ENCODE measurements around the gene CREG2. TPM values are rescaled to one million over a fixed set of nuclear protein-coding genes. Genes with fewer than 3 reads are reported as not detected.

CREG2 gene
- total and polyA plus RNA-seq, 2 experiments from 2014 or later = 1.7 to 2.6 TPM

- no peak for TF ChIP-seq EZH2 (IDR thresholded peaks at IDR 0.05; ENCODE audit: low read depth, unreplicated experiment)
- no peak for TF ChIP-seq POLR2AphosphoS5 (IDR thresholded peaks at IDR 0.05; ENCODE audit: low read depth)
- TF ChIP-seq, protein P1, sequence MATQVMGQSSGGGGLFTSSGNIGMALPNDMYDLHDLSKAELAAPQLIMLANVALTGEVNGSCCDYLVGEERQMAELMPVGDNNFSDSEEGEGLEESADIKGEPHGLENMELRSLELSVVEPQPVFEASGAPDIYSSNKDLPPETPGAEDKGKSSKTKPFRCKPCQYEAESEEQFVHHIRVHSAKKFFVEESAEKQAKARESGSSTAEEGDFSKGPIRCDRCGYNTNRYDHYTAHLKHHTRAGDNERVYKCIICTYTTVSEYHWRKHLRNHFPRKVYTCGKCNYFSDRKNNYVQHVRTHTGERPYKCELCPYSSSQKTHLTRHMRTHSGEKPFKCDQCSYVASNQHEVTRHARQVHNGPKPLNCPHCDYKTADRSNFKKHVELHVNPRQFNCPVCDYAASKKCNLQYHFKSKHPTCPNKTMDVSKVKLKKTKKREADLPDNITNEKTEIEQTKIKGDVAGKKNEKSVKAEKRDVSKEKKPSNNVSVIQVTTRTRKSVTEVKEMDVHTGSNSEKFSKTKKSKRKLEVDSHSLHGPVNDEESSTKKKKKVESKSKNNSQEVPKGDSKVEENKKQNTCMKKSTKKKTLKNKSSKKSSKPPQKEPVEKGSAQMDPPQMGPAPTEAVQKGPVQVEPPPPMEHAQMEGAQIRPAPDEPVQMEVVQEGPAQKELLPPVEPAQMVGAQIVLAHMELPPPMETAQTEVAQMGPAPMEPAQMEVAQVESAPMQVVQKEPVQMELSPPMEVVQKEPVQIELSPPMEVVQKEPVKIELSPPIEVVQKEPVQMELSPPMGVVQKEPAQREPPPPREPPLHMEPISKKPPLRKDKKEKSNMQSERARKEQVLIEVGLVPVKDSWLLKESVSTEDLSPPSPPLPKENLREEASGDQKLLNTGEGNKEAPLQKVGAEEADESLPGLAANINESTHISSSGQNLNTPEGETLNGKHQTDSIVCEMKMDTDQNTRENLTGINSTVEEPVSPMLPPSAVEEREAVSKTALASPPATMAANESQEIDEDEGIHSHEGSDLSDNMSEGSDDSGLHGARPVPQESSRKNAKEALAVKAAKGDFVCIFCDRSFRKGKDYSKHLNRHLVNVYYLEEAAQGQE (IDR thresholded peaks at IDR 0.05; ENCODE audit: unreplicated experiment) = no peak
- TF ChIP-seq ZNF114 (CRISPR knock-in tag; IDR thresholded peaks at IDR 0.05) = no peak
- TF ChIP-seq ZNF331 (CRISPR knock-in tag; IDR thresholded peaks at IDR 0.05; ENCODE audit: low read depth) = no peak
- TF ChIP-seq, protein P2, sequence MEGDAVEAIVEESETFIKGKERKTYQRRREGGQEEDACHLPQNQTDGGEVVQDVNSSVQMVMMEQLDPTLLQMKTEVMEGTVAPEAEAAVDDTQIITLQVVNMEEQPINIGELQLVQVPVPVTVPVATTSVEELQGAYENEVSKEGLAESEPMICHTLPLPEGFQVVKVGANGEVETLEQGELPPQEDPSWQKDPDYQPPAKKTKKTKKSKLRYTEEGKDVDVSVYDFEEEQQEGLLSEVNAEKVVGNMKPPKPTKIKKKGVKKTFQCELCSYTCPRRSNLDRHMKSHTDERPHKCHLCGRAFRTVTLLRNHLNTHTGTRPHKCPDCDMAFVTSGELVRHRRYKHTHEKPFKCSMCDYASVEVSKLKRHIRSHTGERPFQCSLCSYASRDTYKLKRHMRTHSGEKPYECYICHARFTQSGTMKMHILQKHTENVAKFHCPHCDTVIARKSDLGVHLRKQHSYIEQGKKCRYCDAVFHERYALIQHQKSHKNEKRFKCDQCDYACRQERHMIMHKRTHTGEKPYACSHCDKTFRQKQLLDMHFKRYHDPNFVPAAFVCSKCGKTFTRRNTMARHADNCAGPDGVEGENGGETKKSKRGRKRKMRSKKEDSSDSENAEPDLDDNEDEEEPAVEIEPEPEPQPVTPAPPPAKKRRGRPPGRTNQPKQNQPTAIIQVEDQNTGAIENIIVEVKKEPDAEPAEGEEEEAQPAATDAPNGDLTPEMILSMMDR (conservative IDR thresholded peaks at IDR 0.05; ENCODE audit: low read depth in 2 of 2) = no peak
- no peak for TF ChIP-seq CREB1 (CRISPR knock-in tag; IDR thresholded peaks at IDR 0.05; ENCODE audit: low read depth)
These were observed 18.1 kb upstream of the CREG2 start (continued) for GRCh38 chr2:101405351-101405899.

- Histone ChIP-seq H3K4me3 (no peak overlapping the region), H4K20me1 (replicated peaks; ENCODE audit: insufficient read depth) (no peaks in the 10 kb centered on the region), H2AFZ (no peak overlapping the region), H3K4me2 (no peak overlapping the region), H3K79me2 (replicated peaks; ENCODE audit: insufficient read depth) (no peaks in the 10 kb centered on the region), H3K27me3 (ENCODE audit: insufficient read depth) (no peaks in the 10 kb centered on the region), H3K9me2 (ENCODE audit: insufficient read depth) (no peaks in the 10 kb centered on the region), H3K4me1 (ENCODE audit: insufficient read depth) (no peaks in the 10 kb centered on the region), H3F3A (replicated peaks; ENCODE audit: low read depth) (no peaks in the 10 kb centered on the region), H3K36me3 (ENCODE audit: insufficient read depth) (no peaks in the 10 kb centered on the region), H3K27ac (ENCODE audit: low read depth) (no peak overlapping the region)
- Mint-ChIP-seq H3K27me3 (ENCODE audit: insufficient read depth, low read depth, poor library complexity) (peaks cover 1% of the 10 kb centered on the region), H3K4me1 (peaks cover 19% of the 10 kb centered on the region), H3K4me3 (no peak overlapping the region), H3K27ac (no peak overlapping the region), H3K36me3 (ENCODE audit: low read depth) (no peaks in the 10 kb centered on the region), H3K9me3 (no peaks in the 10 kb centered on the region)
- DNase-seq (ENCODE audit: low spot score) (no peak), ATAC-seq (no peak)
- no peak for TF ChIP-seq EZH2phosphoT487 (IDR thresholded peaks at IDR 0.05; ENCODE audit: unreplicated experiment)
- no peak for TF ChIP-seq ZNF462 (CRISPR knock-in tag; IDR thresholded peaks at IDR 0.05)
- TF ChIP-seq, protein P2 (conservative IDR thresholded peaks at IDR 0.05; ENCODE audit: low read depth in 2 of 2) = no peak
- no peak for TF ChIP-seq ZNF331 (CRISPR knock-in tag; IDR thresholded peaks at IDR 0.05; ENCODE audit: low read depth)
- no peak for TF ChIP-seq JUNB (IDR thresholded peaks at IDR 0.05; ENCODE audit: unreplicated experiment)
- TF ChIP-seq POLR2AphosphoS5 (IDR thresholded peaks at IDR 0.05; ENCODE audit: low read depth) = no peak
- TF ChIP-seq STAT1 (IDR thresholded peaks at IDR 0.05; ENCODE audit: unreplicated experiment) = no peak
These were observed 16.4 kb upstream of the CREG2 start for GRCh38 chr2:101403745-101404144.

Data from GM23338 (cell line).